ENCODE results near the gene FAM83D. TPM values are rescaled to one million over a fixed set of nuclear protein-coding genes. Genes with fewer than 3 reads are reported as not detected.

Gene FAM83D
- total and polyA plus RNA-seq, 2 donors (not counting 1 experiment from before 2014, with no cell fraction given) = 0.82 to 1.7 TPM

DNA sequence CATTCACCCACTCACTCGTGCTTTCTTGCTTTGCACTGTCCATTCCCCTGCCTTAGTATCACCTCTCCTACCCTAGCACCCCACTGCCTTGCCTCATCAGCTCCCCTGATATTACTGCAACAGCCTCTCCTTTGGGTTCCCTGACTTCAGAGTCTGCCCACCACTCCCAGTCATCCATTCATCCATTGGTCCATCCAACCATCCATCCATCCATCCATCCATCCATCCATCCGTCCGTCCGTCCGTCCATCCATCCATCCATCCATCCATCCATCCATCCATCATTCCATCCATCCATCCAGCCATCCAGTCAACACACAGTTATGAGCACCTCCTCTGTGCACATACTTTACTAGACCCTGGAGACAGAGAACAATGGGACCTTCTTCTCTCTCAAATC is 22.9 kb upstream of the FAM83D start:
- Histone ChIP-seq H3K36me3 (replicated peaks in 1 of 2; ENCODE audit: control extremely low read depth in 1 of 2, control insufficient read depth in 1 of 2, extremely low read depth in 1 of 2, insufficient read depth in 2 of 2, low read length in 1 of 2) (peaks cover 4 to 92% of the 10 kb centered on the region in 2 experiments), H3K4me3 (ENCODE audit: control extremely low read depth in 1 of 5, extremely low read depth in 1 of 5, insufficient read depth in 1 of 5, low read depth in 2 of 5, low read length in 4 of 5) (no peak overlapping the region), H3K27ac (ENCODE audit: low read length in 2 of 2) (no peak overlapping the region), H3K4me2 (replicated peaks; ENCODE audit: low read depth, low read length, poor library complexity, severe bottlenecking) (no peak overlapping the region), H3K4me1 (ENCODE audit: control insufficient read depth in 2 of 2, insufficient read depth in 2 of 2, low read length in 2 of 2) (no peaks in the 10 kb centered on the region), H3K27me3 (replicated peaks in 1 of 4; ENCODE audit: control extremely low read depth in 1 of 4, control insufficient read depth in 3 of 4, insufficient read depth in 4 of 4, low read length in 3 of 4) (no peaks in the 10 kb centered on the region), H4K20me1 (ENCODE audit: control insufficient read depth, insufficient read depth, low read length, poor library complexity, severe bottlenecking) (peaks cover 66% of the 10 kb centered on the region), H2AFZ (ENCODE audit: insufficient read depth, low read depth, low read length, poor library complexity, severe bottlenecking) (no peak overlapping the region), H3K9me3 (ENCODE audit: control extremely low read depth in 1 of 3, control insufficient read depth in 2 of 3, insufficient read depth in 1 of 3, low read length in 2 of 3) (no peaks in the 10 kb centered on the region), H3K9ac (ENCODE audit: low read length) (no peak overlapping the region), H3K79me2 (ENCODE audit: control insufficient read depth, insufficient read depth, low read length) (peaks cover 72% of the 10 kb centered on the region)
- TF ChIP-seq, protein P1, sequence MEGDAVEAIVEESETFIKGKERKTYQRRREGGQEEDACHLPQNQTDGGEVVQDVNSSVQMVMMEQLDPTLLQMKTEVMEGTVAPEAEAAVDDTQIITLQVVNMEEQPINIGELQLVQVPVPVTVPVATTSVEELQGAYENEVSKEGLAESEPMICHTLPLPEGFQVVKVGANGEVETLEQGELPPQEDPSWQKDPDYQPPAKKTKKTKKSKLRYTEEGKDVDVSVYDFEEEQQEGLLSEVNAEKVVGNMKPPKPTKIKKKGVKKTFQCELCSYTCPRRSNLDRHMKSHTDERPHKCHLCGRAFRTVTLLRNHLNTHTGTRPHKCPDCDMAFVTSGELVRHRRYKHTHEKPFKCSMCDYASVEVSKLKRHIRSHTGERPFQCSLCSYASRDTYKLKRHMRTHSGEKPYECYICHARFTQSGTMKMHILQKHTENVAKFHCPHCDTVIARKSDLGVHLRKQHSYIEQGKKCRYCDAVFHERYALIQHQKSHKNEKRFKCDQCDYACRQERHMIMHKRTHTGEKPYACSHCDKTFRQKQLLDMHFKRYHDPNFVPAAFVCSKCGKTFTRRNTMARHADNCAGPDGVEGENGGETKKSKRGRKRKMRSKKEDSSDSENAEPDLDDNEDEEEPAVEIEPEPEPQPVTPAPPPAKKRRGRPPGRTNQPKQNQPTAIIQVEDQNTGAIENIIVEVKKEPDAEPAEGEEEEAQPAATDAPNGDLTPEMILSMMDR (IDR thresholded peaks at IDR 0.05) = no peak
- no peak for TF ChIP-seq EZH2 (IDR thresholded peaks at IDR 0.05; ENCODE audit: borderline replicate concordance, insufficient read depth, low read depth, low read length, poor library complexity, severe bottlenecking)
- Mint-ChIP-seq H3K4me3 (no peak overlapping the region), H3K4me1 (no peaks in the 10 kb centered on the region), H3K27me3 (no peaks in the 10 kb centered on the region), H3K9me3 (ENCODE audit: insufficient read depth) (no peaks in the 10 kb centered on the region), H3K27ac (peak overlapping the region; percentile 70)
- DNase-seq (no peak), ATAC-seq (ENCODE audit: low read depth) (no peak)
- ChIA-PET POLR2A (interaction anchor here (0.6 kb wide), 1 partner anchor 25 kb away, joined by 4 read pairs; no protein-coding TSS in a partner anchor), CTCF (interaction anchor here (1.0 kb wide), 1 partner anchor 9 kb away, joined by 3 read pairs; no protein-coding TSS in a partner anchor)
- WGBS (ENCODE audit: insufficient coverage) = 68% methylated on average over 5 of the region's 5 CpGs
- intact Hi-C loops (cut with micrococcal nuclease) = no loop called here

DNA sequence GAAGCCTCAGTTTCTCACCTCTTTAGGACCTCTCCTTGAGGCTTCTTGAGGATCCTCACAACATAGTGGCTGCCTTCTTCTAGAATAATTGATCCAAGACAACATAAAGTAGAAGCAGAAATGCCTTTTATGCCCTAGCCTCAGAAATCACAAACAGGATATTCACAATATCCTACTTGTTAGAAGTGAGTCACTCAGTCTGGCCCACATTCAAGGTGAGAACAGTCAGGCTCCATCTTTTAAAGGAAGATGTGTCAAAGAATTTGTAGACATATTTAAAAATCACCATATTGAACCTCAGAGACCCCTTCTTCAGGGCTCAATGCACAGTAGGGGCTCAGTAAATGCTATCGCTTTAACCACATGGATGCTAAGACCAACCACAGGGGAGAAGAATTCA is 20.8 kb upstream of the FAM83D start:
- Mint-ChIP-seq H3K4me3 (no peak overlapping the region), H3K27ac (no peak overlapping the region), H3K4me1 (no peaks in the 10 kb centered on the region), H3K27me3 (no peaks in the 10 kb centered on the region), H3K9me3 (ENCODE audit: insufficient read depth) (no peaks in the 10 kb centered on the region)
- no peak for DNase-seq
- no peak for TF ChIP-seq EZH2 (IDR thresholded peaks at IDR 0.05; ENCODE audit: borderline replicate concordance, insufficient read depth, low read depth, low read length, poor library complexity, severe bottlenecking)
- TF ChIP-seq, protein P1 (IDR thresholded peaks at IDR 0.05) = no peak
- H3K36me3 ChIP-seq (replicated peaks in 1 of 2; ENCODE audit: control extremely low read depth in 1 of 2, control insufficient read depth in 1 of 2, extremely low read depth in 1 of 2, insufficient read depth in 2 of 2, low read length in 1 of 2) = peaks cover 6 to 93% of the 10 kb centered on the region in 2 experiments
- H2AFZ ChIP-seq (ENCODE audit: insufficient read depth, low read depth, low read length, poor library complexity, severe bottlenecking) = no peak overlapping the region
- WGBS (ENCODE audit: insufficient coverage) = no CpG with 5 or more reads among the region's 1 CpG
- H3K79me2 ChIP-seq (ENCODE audit: control insufficient read depth, insufficient read depth, low read length) = peaks cover 55% of the 10 kb centered on the region
- POLR2A ChIA-PET = no interaction called here
- no peak overlapping the region for H3K27ac ChIP-seq (ENCODE audit: low read length in 2 of 2)
- ATAC-seq (ENCODE audit: low read depth) = no peak
- no peaks in the 10 kb centered on the region for H3K9me3 ChIP-seq (ENCODE audit: control extremely low read depth in 1 of 3, control insufficient read depth in 2 of 3, insufficient read depth in 1 of 3, low read length in 2 of 3)
- no peak overlapping the region for H3K9ac ChIP-seq (ENCODE audit: low read length)
- no peaks in the 10 kb centered on the region for H3K27me3 ChIP-seq (replicated peaks in 1 of 4; ENCODE audit: control extremely low read depth in 1 of 4, control insufficient read depth in 3 of 4, insufficient read depth in 4 of 4, low read length in 3 of 4)
- no peaks in the 10 kb centered on the region for H3K4me1 ChIP-seq (ENCODE audit: control insufficient read depth in 2 of 2, insufficient read depth in 2 of 2, low read length in 2 of 2)
- H3K4me3 ChIP-seq (ENCODE audit: control extremely low read depth in 1 of 5, extremely low read depth in 1 of 5, insufficient read depth in 1 of 5, low read depth in 2 of 5, low read length in 4 of 5) = no peak overlapping the region
- intact Hi-C loops (cut with micrococcal nuclease) = no loop called here
- H4K20me1 ChIP-seq (ENCODE audit: control insufficient read depth, insufficient read depth, low read length, poor library complexity, severe bottlenecking) = peaks cover 48% of the 10 kb centered on the region
- H3K4me2 ChIP-seq (replicated peaks; ENCODE audit: low read depth, low read length, poor library complexity, severe bottlenecking) = no peak overlapping the region
- CTCF ChIA-PET = interaction anchor here (1.1 to 2.5 kb wide), 2 partner anchors 11 to 81 kb away, joined by 4 to 6 read pairs; no protein-coding TSS in a partner anchor
